ENCODE data around the gene FGFR2.

The FGFR2 gene

GRCh38 chr10:121598263-121599249, at the start of gene FGFR2:
TSS of gene FGFR2 (minus strand) at chr10:121598444. CDS start at chr10:121593817, 4,627 bp downstream.
- no peak for DNase-seq

DNA sequence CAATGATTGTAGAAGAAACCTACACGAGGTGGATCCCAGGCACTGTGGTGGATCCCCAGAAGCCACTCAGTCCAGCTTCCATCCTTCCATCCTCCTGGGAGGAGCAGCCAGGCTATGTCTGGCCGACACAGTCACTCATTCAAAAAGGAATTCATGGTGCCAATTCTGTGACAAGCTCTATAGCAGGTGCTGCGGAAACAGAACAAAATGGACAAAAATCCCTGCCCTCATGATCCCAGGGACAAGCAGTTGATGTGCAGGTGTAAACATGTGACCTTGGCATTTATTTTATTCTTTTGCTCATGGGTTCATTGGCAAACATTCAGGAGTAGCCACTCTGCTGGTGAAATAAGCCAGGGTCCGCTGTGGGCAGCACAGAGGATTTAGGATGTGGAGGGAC, 49.2 kb upstream of the FGFR2 start:
- DNase-seq, result no peak

DNA sequence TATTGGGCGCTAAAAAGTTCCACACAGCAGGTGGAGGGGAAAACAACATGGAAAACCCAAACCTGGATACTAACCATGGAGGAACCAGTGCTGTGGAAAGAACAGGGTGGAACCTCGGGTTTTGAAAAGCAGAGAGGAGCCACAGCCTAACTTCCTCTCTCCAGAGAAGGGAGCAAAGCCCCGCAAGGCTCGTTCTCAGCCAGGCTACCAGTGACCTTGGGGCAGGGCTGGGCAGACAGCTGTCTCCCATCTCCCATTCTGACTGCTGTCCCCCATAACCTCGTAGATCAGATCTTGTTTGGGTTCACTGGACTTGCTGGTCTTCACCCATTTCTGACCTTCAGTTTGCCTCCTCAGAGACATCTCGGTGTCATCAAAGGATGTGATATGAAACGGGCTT, 47.5 kb upstream of the FGFR2 start:
- no peak for DNase-seq

GRCh38 chr10:121644501-121644900, 46.3 kb upstream of the FGFR2 start:
- no peak for DNase-seq

- no peak for DNase-seq
These were observed 42.0 kb upstream of the FGFR2 start for GRCh38 chr10:121640266-121640665.

GRCh38 chr10:121639416-121639815, 41.2 kb upstream of the FGFR2 start:
- DNase-seq, result no peak

DNA sequence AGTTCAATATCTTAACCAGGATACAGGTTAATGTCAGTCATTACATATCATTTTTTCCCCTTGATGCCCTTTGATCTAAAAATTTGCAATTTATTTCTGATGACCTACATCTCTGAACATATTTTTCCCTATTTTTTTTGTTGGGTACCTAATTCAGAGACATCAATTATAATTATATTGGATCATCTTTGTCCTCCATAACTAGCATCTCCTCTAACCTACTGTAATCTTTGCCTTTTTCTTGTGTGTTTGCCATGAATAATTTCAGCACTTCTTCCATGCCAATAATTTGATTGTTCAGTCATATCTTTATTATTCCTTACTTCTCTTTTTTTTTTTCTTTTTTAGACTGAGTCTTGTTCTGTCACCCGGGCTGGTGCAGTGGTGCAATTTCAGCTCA, 39.2 kb upstream of the FGFR2 start:
- DNase-seq, result no peak

- no peak for DNase-seq
These were observed 34.8 kb upstream of the FGFR2 start for GRCh38 chr10:121633056-121633455.

DNA sequence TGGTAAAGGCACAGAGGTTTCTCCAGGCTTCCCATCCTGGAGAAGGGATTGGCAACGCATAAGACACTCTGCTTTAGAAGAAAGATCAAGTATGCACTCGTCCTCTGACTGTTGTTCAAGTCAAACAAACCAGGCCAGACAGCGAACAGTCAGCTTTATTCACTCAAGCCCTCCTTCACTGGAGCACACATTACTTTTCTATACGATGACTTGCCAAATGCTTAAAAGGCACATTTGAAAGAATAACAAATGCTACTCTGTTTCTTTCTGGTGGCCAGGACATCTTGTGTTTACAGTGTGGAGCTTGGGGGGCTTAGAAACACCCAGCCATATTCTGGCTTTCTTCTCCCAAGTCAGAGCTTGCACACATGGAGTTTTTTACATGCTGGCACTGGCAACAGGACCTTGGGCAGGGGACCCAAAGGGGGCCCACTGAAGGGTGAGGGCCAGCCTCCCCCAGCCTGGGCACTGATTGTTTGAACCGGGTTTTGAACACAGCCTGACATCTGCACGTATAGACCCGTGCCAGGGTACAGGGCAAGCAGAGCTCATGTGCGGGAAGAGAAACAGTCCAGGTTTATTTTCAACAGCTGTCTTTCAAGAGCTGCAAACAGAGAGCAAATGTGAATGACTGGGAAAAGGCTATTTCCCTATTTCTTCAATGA, 33.3 kb upstream of the FGFR2 start:
- no peak for DNase-seq

DNA sequence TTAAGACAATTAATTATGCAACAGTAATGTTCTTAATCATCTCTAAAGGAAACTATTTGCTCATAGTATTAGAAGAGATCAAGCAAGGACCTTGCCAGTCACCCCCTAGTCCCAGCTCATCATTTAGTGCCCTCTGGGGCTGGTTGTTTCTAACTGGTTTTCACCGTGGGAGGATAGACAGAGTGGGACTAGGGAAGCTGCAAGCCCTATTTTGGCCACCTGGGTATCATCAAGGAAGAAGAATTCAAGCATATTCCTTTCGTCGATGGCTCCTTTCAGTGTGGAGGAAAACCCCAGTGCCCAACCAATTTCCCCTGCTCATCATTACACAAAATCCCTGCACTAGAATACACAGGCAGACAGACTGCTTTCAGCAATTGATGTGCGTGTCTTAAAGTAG, 30.6 kb upstream of the FGFR2 start:
- no peak for DNase-seq

DNA sequence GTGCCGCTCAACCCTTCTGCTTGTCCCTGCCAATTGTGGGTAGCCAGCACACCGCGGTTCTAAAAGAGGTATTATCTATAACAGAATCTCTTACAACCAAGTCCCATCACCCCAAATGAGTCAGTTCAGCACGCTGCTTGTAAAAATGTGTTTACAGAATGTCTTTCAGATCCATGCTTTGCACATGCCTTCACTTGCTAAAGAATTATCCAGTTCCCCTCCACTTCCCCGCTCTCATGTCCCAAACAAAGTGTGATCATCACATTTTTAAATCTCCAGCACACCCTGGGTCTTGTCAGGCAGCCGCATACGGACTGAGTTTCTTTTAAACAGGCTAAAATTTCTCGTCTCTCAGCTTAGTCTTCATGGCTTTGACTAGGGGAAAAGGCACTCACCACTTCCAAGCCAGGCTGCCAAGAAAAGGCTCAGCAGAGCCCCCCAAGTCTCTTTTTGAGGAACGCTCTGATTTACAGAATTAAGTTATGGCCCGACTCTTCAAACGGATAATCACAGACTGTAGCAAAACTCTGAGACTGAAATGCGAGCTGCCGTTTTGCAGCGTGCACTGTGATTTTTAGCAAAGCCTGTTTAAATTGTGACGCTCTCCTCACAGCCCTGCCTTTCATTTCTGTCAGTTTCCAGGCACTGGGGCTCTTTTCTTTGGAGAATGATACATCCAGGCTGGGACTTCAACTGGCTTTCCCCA, 29.8 kb upstream of the FGFR2 start:
- no peak for DNase-seq

GRCh38 chr10:121624836-121625486, 26.7 kb upstream of the FGFR2 start:
- DNase-seq, result no peak

- no peak for DNase-seq
These were observed 20.7 kb upstream of the FGFR2 start for GRCh38 chr10:121618906-121619305.

GRCh38 chr10:121617176-121617575, 18.9 kb upstream of the FGFR2 start:
- DNase-seq, result no peak

- DNase-seq, result no peak
These were observed 18.0 kb upstream of the FGFR2 start for GRCh38 chr10:121616291-121616690.

- DNase-seq, result no peak
These were observed 17.6 kb upstream of the FGFR2 start for GRCh38 chr10:121615836-121616235.

DNA sequence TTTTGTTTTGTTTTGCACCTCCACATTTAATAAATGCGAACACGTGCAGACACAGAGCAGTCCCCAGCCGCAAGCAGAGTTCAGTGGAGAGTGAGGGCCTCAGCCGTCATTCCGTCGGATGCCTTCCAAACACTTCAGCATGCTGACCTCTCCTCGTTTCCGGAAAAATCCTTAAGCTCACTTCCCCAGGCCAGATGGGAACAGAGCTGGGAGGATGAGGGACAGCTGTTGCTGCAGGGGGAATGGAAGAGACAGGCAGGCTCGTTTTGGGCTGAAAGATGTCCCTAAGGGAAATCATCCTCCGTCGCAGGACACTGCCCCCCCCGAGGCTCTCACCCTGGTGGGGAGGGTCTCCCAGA, 17.2 kb upstream of the FGFR2 start:
- DNase-seq, result no peak

DNA sequence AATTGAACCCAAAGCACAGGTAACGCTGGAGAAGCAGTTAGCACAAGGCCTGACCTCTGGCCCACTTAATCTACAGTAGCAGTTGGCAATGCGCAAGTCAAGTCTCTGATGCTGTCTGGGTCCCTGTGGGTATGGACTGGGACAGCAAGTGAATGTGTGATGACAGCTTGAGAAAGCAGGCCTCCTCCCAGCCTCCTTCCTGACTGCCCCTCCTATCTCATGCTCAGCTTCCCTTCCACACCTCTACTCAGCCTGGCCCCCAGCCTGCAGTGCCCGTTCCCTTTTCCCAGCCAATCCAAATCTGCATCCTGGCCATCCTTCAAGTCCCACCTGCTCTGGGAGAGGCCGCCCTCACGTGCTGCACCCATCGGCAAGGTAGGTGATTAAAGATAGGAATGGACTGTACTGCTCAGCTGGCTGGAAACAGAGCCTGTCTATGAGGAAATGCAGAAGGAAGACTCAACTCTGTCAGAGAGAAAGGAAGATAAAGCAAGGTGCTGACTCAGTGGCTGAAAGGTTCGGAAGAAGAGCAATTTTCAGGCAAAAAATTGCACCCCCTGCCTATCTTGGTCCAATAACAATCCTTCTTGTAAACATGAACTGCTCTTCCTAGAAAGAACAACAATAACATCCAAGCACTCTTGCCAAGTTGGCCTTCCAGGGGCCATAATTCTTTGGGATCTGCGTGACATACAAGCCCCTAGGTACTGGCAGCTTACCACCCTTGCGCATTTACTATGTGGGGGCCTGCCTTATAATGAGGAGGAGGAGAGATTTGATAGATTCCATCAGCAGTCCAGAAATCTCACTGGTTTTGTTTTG, 16.6 kb upstream of the FGFR2 start:
- no peak for DNase-seq

GRCh38 chr10:121613456-121613855, 15.2 kb upstream of the FGFR2 start:
- DNase-seq, result no peak

GRCh38 chr10:121611393-121612159, 13.3 kb upstream of the FGFR2 start:
- no peak for DNase-seq

DNA sequence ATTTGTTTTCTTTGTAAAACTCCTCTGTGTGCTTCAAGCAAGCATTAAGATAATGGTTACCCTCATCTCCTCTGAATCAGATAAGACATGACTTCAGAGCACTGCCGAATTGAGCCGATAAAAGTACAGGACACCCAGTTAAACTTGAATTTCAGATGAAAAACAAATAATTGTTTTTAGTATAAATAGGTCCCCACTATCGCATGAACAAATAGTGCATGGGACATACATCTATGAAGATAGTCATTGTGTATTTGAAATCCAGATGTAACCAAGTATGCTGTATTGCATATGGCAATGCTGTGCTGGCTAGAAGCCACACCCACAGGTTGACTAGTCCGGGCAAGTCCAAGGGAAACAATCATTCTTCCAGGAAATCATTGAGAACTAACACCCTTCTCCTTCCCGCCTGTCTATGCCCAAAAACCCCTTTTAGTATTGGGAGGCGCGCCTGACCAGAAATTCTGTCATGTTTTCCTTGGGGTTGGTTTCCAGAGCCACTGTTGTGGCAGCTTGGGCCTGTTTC, 12.6 kb upstream of the FGFR2 start:
- DNase-seq, result no peak

Data from activated T-cell treated with anti-CD3 and anti-CD28 coated beads, Interleukin-2, amount 50 U/mL, for 1 hour (primary cell).